K562 (cell line): ENCODE measurements around the gene JDP2. TPM values are rescaled to one million over a fixed set of nuclear protein-coding genes. Genes with fewer than 3 reads are reported as not detected.

Experiments
- ATAC-seq: fragments of 200-7000 bp; cut with Tn5 transposase; 3 replicates; pipeline ENCODE4 v1.9.1; 2020; ENCODE audit warnings: moderate library complexity
- BruUV-seq: library from RNA; stranded (reverse); fragments of 400-500 nt; replicated peaks from 2 replicates; lab custom pipeline; 2021; lab: Mats Ljungman, UMichigan
- CTCF ChIA-PET: fragments of 300-600 bp; formaldehyde crosslinking; extraction: SDS; loops from one replicate; lab custom pipeline; 2021; ENCODE audit warnings: low intra/inter-chr PET ratio; lab: Yijun Ruan, JAX
- POLR2A ChIA-PET: fragments of 300-600, 350-650 bp; sonication (Branson Sonifier 250); formaldehyde crosslinking; extraction: SDS; loops from one replicate; lab custom pipeline; 2021; ENCODE audit warnings: antibody characterized with exemption, inconsistent platforms; lab: Yijun Ruan, JAX
- DNase-seq, 4 experiments: peaks; one replicate each; pipeline versions ENCODE4 v3.0.0 to v3.0.0-alpha.2; 2011 to 2018; ENCODE audit warnings: low spot score in 3 of 4, mixed read lengths in 3 of 4; ENCODE audit errors: extremely low read depth in 1 of 4
- FAIRE-seq: peaks from 2 replicates; lab custom pipeline; 2011; peaks lifted over from hg19 to GRCh38; lab: Jason Lieb, UNC
- H2AFZ ChIP-seq: 2 replicates; pipeline ENCODE4 v1.6.0; 2011; ENCODE audit warnings: low read depth, low read length, control low read depth, inconsistent platforms
- H3K27ac ChIP-seq: fragments of 200-600 bp; 3 replicates; pipeline ENCODE4 v1.8.0; 2011; ENCODE audit warnings: low read depth, mild to moderate bottlenecking, control low read depth, inconsistent platforms, low read length, moderate library complexity, mixed read lengths; ENCODE audit errors: extremely low read depth
- H3K27me3 ChIP-seq, 2 experiments: fragments of 300-600 bp in 1 of 2; 2 replicates in 1 of 2; 3 replicates in 1 of 2; pipeline versions ENCODE4 v1.6.0 to v1.8.0; 2011; ENCODE audit warnings: inconsistent platforms in 2 of 2, low read length in 2 of 2, mild to moderate bottlenecking in 1 of 2, mixed read lengths in 1 of 2, moderate library complexity in 1 of 2; ENCODE audit not compliant: control insufficient read depth in 2 of 2, insufficient read depth in 2 of 2
- H3K36me3 ChIP-seq: fragments of 300-600 bp; 3 replicates; pipeline ENCODE4 v1.8.0; 2011; ENCODE audit warnings: mild to moderate bottlenecking, low read length, inconsistent platforms; ENCODE audit not compliant: control insufficient read depth, insufficient read depth
- H3K4me1 ChIP-seq, 2 experiments: fragments of 200-600 bp in 1 of 2; replicated peaks in 1 of 2; 2 replicates in 1 of 2; 3 replicates in 1 of 2; pipeline versions ENCODE4 v1.5.1 to v1.8.0; 2011; ENCODE audit warnings: inconsistent platforms in 2 of 2, low read length in 2 of 2, mild to moderate bottlenecking in 1 of 2, mixed read lengths in 1 of 2, moderate library complexity in 1 of 2; ENCODE audit not compliant: control insufficient read depth in 2 of 2, insufficient read depth in 2 of 2
- H3K4me2 ChIP-seq: 2 replicates; pipeline ENCODE4 v1.6.1; 2011; ENCODE audit warnings: low read length, control low read depth, inconsistent platforms, mixed read lengths; ENCODE audit not compliant: insufficient read depth
- H3K4me3 ChIP-seq: fragments of 200-600 bp; sonication (generic), shearing (Covaris generic); 2 replicates; pipeline ENCODE4 v1.5.1; 2016; ENCODE audit warnings: control low read depth, inconsistent platforms
- H3K79me2 ChIP-seq: fragments of 200-600 bp; 3 replicates; pipeline ENCODE4 v1.8.0; 2011; ENCODE audit warnings: low read length, inconsistent platforms; ENCODE audit not compliant: control insufficient read depth, insufficient read depth
- H3K9ac ChIP-seq, 2 experiments: 2 replicates each; pipeline versions ENCODE4 v1.6.0 to v1.6.1; 2011; ENCODE audit warnings: low read depth in 2 of 2, low read length in 2 of 2, control low read depth in 1 of 2, inconsistent platforms in 1 of 2, mild to moderate bottlenecking in 1 of 2, mixed read lengths in 1 of 2; ENCODE audit not compliant: insufficient read depth in 1 of 2
- H3K9me1 ChIP-seq: one replicate; pipeline ENCODE4 v1.6.0; 2011; ENCODE audit warnings: inconsistent platforms, mild to moderate bottlenecking, low read length, moderate library complexity; ENCODE audit not compliant: control insufficient read depth, insufficient read depth
- H3K9me3 ChIP-seq: replicated peaks from 2 replicates; pipeline ENCODE4 v1.5.1; 2011; ENCODE audit warnings: low read depth, low read length, inconsistent platforms; ENCODE audit not compliant: control insufficient read depth, insufficient read depth
- H4K20me1 ChIP-seq: replicated peaks from 2 replicates; pipeline ENCODE4 v1.6.1; 2011; ENCODE audit warnings: low read length, inconsistent platforms, mixed read lengths; ENCODE audit not compliant: control insufficient read depth, insufficient read depth
- ARID2 ChIP-seq: fragments of 450-650 bp; IDR thresholded peaks from 2 replicates; pipeline ENCODE4 v1.6.1; 2017; ENCODE audit warnings: antibody characterized with exemption, mild to moderate bottlenecking
- DPF2 ChIP-seq: fragments of 450-650 bp; IDR thresholded peaks from 2 replicates; pipeline ENCODE4 v1.6.1; 2016
- ID3 ChIP-seq, 2 experiments: fragments of 250-450 bp in 1 of 2; fragments of 450-650 bp in 1 of 2; sonication (Bioruptor Pico) in 1 of 2; IDR thresholded peaks; 2 replicates each; pipeline versions ENCODE4 v1.6.1 to v1.8.0; 2016 to 2021; ENCODE audit warnings: mild to moderate bottlenecking in 2 of 2, moderate library complexity in 2 of 2, missing compliant biosample characterization in 1 of 2, missing genetic modification characterization in 1 of 2
- IRF2 ChIP-seq: sonication (generic); formaldehyde crosslinking; IDR thresholded peaks from 2 replicates; pipeline ENCODE4 v1.8.1; 2022; ENCODE audit warnings: mild to moderate bottlenecking, missing genetic modification reagents
- L3MBTL2 ChIP-seq: fragments of 450-650 bp; IDR thresholded peaks from 2 replicates; pipeline ENCODE4 v1.6.1; 2016; ENCODE audit warnings: mild to moderate bottlenecking, moderate library complexity
- POLR3G ChIP-seq: IDR thresholded peaks from 2 replicates; pipeline ENCODE4 v1.6.1; 2011; ENCODE audit not compliant: insufficient read length, insufficient replicate concordance; ENCODE audit errors: extremely low read depth
- RB1 ChIP-seq: fragments of 450-650 bp; IDR thresholded peaks from 2 replicates; pipeline ENCODE4 v1.6.1; 2017; ENCODE audit warnings: low read depth, mild to moderate bottlenecking
- SFPQ ChIP-seq: fragments of 200-400 bp; formaldehyde crosslinking; IDR thresholded peaks from 2 replicates; pipeline ENCODE4 v1.6.1; 2017; ENCODE audit warnings: mild to moderate bottlenecking, low read depth, low read length, moderate library complexity
- ZNF134 ChIP-seq: fragments of 250-450 bp; sonication (Bioruptor Pico); conservative IDR thresholded peaks from 2 replicates; pipeline ENCODE4 v1.4.0; 2020
- ZNF3 ChIP-seq: fragments of 250-450 bp; sonication (Bioruptor Pico); IDR thresholded peaks from 2 replicates; pipeline ENCODE4 v1.5.0; 2021; ENCODE audit warnings: mild to moderate bottlenecking, moderate library complexity
- WGBS: fragments of 100-300 bp; shearing (Covaris generic); methylation state at CpG from one replicate; pipeline ENCODE4 v1.1.6; 2016; ENCODE audit warnings: low coverage, mixed read lengths; ENCODE audit not compliant: insufficient coverage; ENCODE audit errors: missing lambda C conversion rate; 5-methylcytosine and 5-hydroxymethylcytosine counted together
- in situ Hi-C: fragments of 300-500 bp; cut with MboI; formaldehyde crosslinking; loops from 4 replicates; pipeline ENCODE4 v1.15.0; 2018; ENCODE audit warnings: inconsistent platforms, mixed read lengths
- intact Hi-C: fragments of 100-400 bp; cut with micrococcal nuclease; formaldehyde crosslinking; loops from 2 replicates; pipeline ENCODE4 v1.14.2; 2022
- polyA plus RNA-seq, 8 experiments: library from polyadenylated mRNA; depleted of rRNA in 4 of 8; stranded (reverse) in 5 of 8; unstranded in 3 of 8; fragments of >200 nt; fragmentation: Nextera tagmentation in 2 of 8; fragmentation: Illumina TruSeq in 1 of 8; extraction: Ambion mirVana in 2 of 8; extraction: Trizol in 1 of 8; gene quantifications; 2 replicates each; pipeline versions ENCODE4 v1.2.1 to v1.2.3, GENCODE V29; 2011 to 2014; ENCODE audit warnings: inconsistent platforms in 1 of 8, missing spikeins in 1 of 8
- total RNA-seq, 7 experiments: library from RNA; depleted of rRNA in 6 of 7; stranded (reverse); fragments of >200 nt in 6 of 7; fragmentation: Illumina TruSeq in 2 of 7; extraction: Trizol in 2 of 7; gene quantifications; 2 replicates each; pipeline versions ENCODE4 v1.2.1 to v1.2.3, GENCODE V29; 2011 to 2021; ENCODE audit warnings: low replicate concordance in 1 of 7
- TF ChIP-seq, protein P1 (sequence below), 2 experiments: IDR thresholded peaks; 2 replicates each; pipeline ENCODE4 v1.6.1; 2012; ENCODE audit warnings: improper control_type of control experiment in 2 of 2, low read depth in 2 of 2, low read length in 2 of 2, borderline replicate concordance in 1 of 2

JDP2 gene
- total and polyA plus RNA-seq, 9 of the 15 experiments (the other 6 are each of a cell fraction or from before 2014, with no cell fraction given) = 0.27 to 13.8 (median 3.1) TPM

GRCh38 chr14:75497701-75498100 lies 69.9 kb downstream of the JDP2 start:
- no TSS peak for BruUV-seq
- FAIRE-seq (no peak), ATAC-seq (no peak), DNase-seq (no peak)
- Histone ChIP-seq H4K20me1 (no peaks in the 10 kb centered on the region), H3K4me1 (peaks cover 0 to 3% of the 10 kb centered on the region in 2 experiments; a peak in 2 of 5 replicates), H3K9me3 (no peaks in the 10 kb centered on the region), H3K4me3 (no peak overlapping the region), H3K9ac (no peak overlapping the region), H3K36me3 (no peaks in the 10 kb centered on the region), H2AFZ (no peak overlapping the region), H3K79me2 (no peaks in the 10 kb centered on the region), H3K27me3 (no peaks in the 10 kb centered on the region), H3K4me2 (no peak overlapping the region), H3K9me1 (no peaks in the 10 kb centered on the region), H3K27ac (no peak overlapping the region)
- TF ChIP-seq L3MBTL2 (no peak), SFPQ (no peak), ID3 (CRISPR knock-in tag; IDR thresholded peaks at IDR 0.05) (no peak), ID3 (tag; IDR thresholded peaks at IDR 0.05) (no peak), POLR3G (no peak), RB1 (no peak), ARID2 (no peak), ZNF134 (CRISPR knock-in tag) (no peak), DPF2 (no peak), ZNF3 (CRISPR knock-in tag) (no peak), IRF2 (CRISPR knock-in tag) (no peak)
- TF ChIP-seq, protein P1, sequence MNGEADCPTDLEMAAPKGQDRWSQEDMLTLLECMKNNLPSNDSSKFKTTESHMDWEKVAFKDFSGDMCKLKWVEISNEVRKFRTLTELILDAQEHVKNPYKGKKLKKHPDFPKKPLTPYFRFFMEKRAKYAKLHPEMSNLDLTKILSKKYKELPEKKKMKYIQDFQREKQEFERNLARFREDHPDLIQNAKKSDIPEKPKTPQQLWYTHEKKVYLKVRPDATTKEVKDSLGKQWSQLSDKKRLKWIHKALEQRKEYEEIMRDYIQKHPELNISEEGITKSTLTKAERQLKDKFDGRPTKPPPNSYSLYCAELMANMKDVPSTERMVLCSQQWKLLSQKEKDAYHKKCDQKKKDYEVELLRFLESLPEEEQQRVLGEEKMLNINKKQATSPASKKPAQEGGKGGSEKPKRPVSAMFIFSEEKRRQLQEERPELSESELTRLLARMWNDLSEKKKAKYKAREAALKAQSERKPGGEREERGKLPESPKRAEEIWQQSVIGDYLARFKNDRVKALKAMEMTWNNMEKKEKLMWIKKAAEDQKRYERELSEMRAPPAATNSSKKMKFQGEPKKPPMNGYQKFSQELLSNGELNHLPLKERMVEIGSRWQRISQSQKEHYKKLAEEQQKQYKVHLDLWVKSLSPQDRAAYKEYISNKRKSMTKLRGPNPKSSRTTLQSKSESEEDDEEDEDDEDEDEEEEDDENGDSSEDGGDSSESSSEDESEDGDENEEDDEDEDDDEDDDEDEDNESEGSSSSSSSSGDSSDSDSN (IDR thresholded peaks at IDR 0.05; ENCODE audit: borderline replicate concordance in 1 of 2, low read depth in 2 of 2, low read length in 2 of 2) = no peak
- ChIA-PET CTCF (no interaction called here), POLR2A (interaction anchor here (1.1 kb wide), 1 partner anchor 9 kb away, joined by 4 read pairs; no protein-coding TSS in a partner anchor)
- intact Hi-C loops (no loop called here), in situ Hi-C loops (no loop called here)
- 40% methylated on average over 9 of the region's 11 CpGs for WGBS
